GM10248 (cell line): ENCODE data around the gene PLCE1.

Experiments used
- CTCF ChIA-PET: fragments of 300-600 bp; sonication (Branson Sonifier 250); formaldehyde crosslinking; extraction: SDS; loops from one replicate; lab custom pipeline; 2021; ENCODE audit warnings: antibody characterized with exemption; lab: Yijun Ruan, JAX
- POLR2A ChIA-PET: fragments of 350-650 bp; sonication (Branson Sonifier 250); formaldehyde crosslinking; extraction: SDS; loops from one replicate; lab custom pipeline; 2020; ENCODE audit warnings: antibody characterized with exemption; lab: Yijun Ruan, JAX
- DNase-seq: peaks from one replicate; pipeline ENCODE4 v3.0.0; 2012; ENCODE audit errors: extremely low spot score
- CTCF ChIP-seq: IDR thresholded peaks from 2 replicates; pipeline ENCODE4 v1.5.1; 2012; ENCODE audit warnings: mild to moderate bottlenecking, low read depth; ENCODE audit errors: extremely low read depth, missing control alignments, control extremely low read depth

The PLCE1 gene

GRCh38 chr10:93991596-93992284 lies 2.0 kb upstream of the PLCE1 start:
- CTCF ChIA-PET: interaction anchor here (1.7 kb wide), 1 partner anchor 13 kb away, joined by 3 read pairs; no protein-coding TSS in a partner anchor
- no peak for TF ChIP-seq CTCF
- POLR2A ChIA-PET: no interaction called here
- DNase-seq: no peak

- ChIA-PET CTCF (interaction anchor here (1.7 kb wide), 1 partner anchor 14 kb away, joined by 3 read pairs; no protein-coding TSS in a partner anchor), POLR2A (no interaction called here)
- no peak for TF ChIP-seq CTCF
- DNase-seq: no peak
Observed at GRCh38 chr10:93992400-93993030, 1.2 kb upstream of the PLCE1 start.

- TF ChIP-seq CTCF: no peak
- DNase-seq: no peak
- CTCF ChIA-PET: interaction anchor here (1.7 kb wide), 1 partner anchor 15 kb away, joined by 3 read pairs; no protein-coding TSS in a partner anchor
- POLR2A ChIA-PET: no interaction called here
Observed at GRCh38 chr10:93993414-93993781, 333 bp upstream of the PLCE1 start.

- POLR2A ChIA-PET: no interaction called here
- no peak for TF ChIP-seq CTCF
- no peak for DNase-seq
- CTCF ChIA-PET: no interaction called here
Observed at GRCh38 chr10:93994438-93994801, 689 bp downstream of the PLCE1 start.

- ChIA-PET CTCF (interaction anchor here (1.4 kb wide), 1 partner anchor 11 kb away, joined by 3 read pairs; no protein-coding TSS in a partner anchor), POLR2A (no interaction called here)
- DNase-seq: no peak
- TF ChIP-seq CTCF: no peak
Observed at GRCh38 chr10:93995182-93995581, 1.5 kb downstream of the PLCE1 start.

GRCh38 chr10:93995598-93996271 lies 2.0 kb downstream of the PLCE1 start:
- TF ChIP-seq CTCF: no peak
- CTCF ChIA-PET: interaction anchor here (1.4 kb wide), 1 partner anchor 11 kb away, joined by 3 read pairs; no protein-coding TSS in a partner anchor
- POLR2A ChIA-PET: no interaction called here
- DNase-seq: no peak
